Measurements from ENCODE around the gene LTBR. TPM values are rescaled to one million over a fixed set of nuclear protein-coding genes. Genes with fewer than 3 reads are reported as not detected.

LTBR gene
- 10 to 100 TPM; 40.2 to 98.6 (median 43.7) TPM for total RNA-seq

DNA sequence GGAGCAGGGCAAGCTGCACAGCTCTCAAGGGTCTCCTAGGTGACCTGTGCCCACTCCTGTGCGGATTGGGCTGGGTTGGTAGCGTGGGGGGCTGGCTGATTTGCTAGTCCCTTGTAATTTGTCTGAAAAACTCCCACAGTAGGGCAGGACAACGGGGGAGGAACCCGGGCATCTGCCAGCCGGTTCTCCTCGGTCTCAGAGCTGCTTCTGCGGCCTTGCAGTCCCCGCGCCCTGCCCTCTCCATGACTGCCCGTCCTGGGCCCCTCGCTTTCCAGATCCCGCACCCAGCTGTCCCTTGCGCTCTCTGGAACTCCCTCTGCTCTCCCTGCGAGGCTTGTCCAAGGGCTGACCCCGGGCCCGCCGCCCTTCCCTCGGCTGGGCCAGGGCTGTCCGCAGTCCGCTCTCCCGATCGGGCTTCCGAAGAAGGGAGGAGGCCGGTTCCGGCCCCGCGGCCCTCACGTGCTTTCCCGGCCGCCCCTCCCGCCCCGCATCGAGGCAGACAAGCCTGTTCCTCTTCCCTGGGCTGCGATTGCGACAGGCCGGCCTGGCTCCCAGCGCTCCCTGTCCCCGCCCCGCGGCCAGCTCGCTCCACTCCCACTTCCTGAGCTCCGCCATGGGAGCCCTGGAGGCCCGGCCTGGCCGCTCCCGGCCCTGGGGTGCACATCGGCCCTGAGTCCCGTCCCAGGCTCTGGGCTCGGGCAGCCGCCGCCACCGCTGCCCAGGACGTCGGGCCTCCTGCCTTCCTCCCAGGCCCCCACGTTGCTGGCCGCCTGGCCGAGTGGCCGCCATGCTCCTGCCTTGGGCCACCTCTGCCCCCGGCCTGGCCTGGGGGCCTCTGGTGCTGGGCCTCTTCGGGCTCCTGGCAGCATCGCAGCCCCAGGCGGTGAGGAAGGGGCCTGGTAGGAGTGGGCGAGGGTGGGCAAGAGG, at the start of gene LTBR:
Gene LTBR, plus strand, starts transcription at position 591 of the 927 bp plus-strand sequence. Its CDS starts 197 bp downstream, at position 788.
- Histone ChIP-seq H3K4me1 (peaks cover 21 to 28% of the 10 kb centered on the region in 2 donors), H3K27me3 (no peaks in the 10 kb centered on the region), H3K9me3 (no peaks in the 10 kb centered on the region), H3K36me3 (peaks cover 0 to 28% of the 10 kb centered on the region in 2 donors), H3K4me3 (peak within 1 kb of the TSS; percentile 70 to 98 (median 85)), H3K27ac (peak within 1 kb of the TSS; percentile 88 to 99 (median 95))
- ATAC-seq = peak; percentile 91
- DNase-seq = peak; percentile 97
- intact Hi-C loops (cut with DNase I; ENCODE audit: low total_unique reads) (loop anchor here (1.0 kb wide), 3 partner anchors 26 to 61 kb away; no protein-coding TSS in a partner anchor), in situ Hi-C loops (cut with MboI; ENCODE audit: low sequenced_read_pairs in 4 of 4) (loop anchor here in 2 of 4 donors (10.0 kb wide), 2 partner anchors 49 to 59 kb away; no protein-coding TSS in a partner anchor)
- TF ChIP-seq POLR2A (IDR thresholded peaks at IDR 0.05) = peak; percentile 75 to 79
- TF ChIP-seq, protein P1, sequence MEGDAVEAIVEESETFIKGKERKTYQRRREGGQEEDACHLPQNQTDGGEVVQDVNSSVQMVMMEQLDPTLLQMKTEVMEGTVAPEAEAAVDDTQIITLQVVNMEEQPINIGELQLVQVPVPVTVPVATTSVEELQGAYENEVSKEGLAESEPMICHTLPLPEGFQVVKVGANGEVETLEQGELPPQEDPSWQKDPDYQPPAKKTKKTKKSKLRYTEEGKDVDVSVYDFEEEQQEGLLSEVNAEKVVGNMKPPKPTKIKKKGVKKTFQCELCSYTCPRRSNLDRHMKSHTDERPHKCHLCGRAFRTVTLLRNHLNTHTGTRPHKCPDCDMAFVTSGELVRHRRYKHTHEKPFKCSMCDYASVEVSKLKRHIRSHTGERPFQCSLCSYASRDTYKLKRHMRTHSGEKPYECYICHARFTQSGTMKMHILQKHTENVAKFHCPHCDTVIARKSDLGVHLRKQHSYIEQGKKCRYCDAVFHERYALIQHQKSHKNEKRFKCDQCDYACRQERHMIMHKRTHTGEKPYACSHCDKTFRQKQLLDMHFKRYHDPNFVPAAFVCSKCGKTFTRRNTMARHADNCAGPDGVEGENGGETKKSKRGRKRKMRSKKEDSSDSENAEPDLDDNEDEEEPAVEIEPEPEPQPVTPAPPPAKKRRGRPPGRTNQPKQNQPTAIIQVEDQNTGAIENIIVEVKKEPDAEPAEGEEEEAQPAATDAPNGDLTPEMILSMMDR (IDR thresholded peaks at IDR 0.05 in 4 of 5, conservative IDR thresholded peaks at IDR 0.05 in 1 of 5) = peak; percentile 3 to 43 (median 23)

DNA sequence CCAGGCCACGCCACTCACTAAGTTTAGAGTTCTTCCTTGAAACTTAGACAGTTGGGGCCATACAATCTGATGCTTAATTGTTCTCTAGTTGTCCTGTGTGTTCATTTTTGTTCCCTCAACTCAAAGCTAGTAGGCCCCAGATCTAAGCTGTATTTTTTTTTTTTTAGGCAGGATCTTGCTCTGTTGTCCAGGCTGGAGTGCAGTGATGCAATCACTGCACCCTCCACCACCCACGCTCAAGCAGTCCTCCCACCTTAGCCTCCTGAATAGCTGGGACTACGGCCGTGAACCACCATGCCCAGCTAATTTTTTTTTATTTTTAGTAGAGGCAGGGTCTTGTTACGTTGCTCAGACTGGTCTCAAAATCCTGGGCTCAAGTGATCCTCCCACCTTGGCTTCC, 49.6 kb upstream of the LTBR start:
- no peak overlapping the region for H3K4me3 ChIP-seq
- ATAC-seq = no peak
- H3K4me1 ChIP-seq = peaks cover 49 to 51% of the 10 kb centered on the region in 2 donors
- H3K36me3 ChIP-seq = peaks cover 0 to 52% of the 10 kb centered on the region in 2 donors
- no peaks in the 10 kb centered on the region for H3K9me3 ChIP-seq
- DNase-seq = no peak
- TF ChIP-seq POLR2A (IDR thresholded peaks at IDR 0.05) = no peak
- TF ChIP-seq, protein P1 (IDR thresholded peaks at IDR 0.05 in 4 of 5, conservative IDR thresholded peaks at IDR 0.05 in 1 of 5) = no peak
- in situ Hi-C loops (cut with MboI; ENCODE audit: low sequenced_read_pairs in 4 of 4) (loop anchor here in 2 of 4 donors (5.0 to 25.0 kb wide), 4 partner anchors 43 to 130 kb away; partner anchors contain the start of genes LTBR (in 1 of the 2), SCNN1A (in 1 of the 2), TAPBPL (in 1 of the 2) and VAMP1 (in 1 of the 2)), intact Hi-C loops (cut with DNase I; ENCODE audit: low total_unique reads) (no loop called here)
- H3K27ac ChIP-seq = peak overlapping the region; percentile 92 to 99 (median 96)
- no peaks in the 10 kb centered on the region for H3K27me3 ChIP-seq

DNA sequence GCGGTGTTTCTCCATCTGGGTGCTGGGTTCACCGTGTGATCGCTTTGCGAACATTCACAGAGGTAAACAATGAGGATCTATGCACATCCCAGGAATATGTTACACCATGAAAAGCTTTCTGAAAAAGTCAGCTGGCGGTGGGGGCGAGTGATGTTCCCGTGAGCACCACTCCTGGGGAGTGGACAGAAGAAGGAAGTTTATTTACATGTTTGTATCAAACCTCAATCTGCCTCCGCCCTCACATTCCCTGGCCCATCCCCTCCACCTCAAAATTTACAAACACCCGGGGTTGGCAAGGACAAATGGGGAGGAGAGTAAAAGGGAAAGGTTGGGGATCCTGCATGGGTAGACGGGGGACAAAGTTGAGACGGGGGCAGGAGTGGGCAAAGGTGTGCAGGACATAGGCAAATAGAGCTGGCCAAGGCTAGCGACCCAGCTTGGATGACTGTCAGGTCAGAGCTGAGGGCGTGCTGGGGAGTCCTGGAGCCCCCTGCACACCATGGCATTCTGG, 49.0 kb upstream of the LTBR start:
- peaks cover 55 to 57% of the 10 kb centered on the region in 2 donors for H3K4me1 ChIP-seq
- H3K36me3 ChIP-seq = peaks cover 0 to 46% of the 10 kb centered on the region in 2 donors
- intact Hi-C loops (cut with DNase I; ENCODE audit: low total_unique reads) = loop anchor here (5.0 kb wide), 4 partner anchors 157 to 352 kb away; partner anchors contain the start of genes CHD4, MRPL51, NCAPD2 and ZNF384
- no peak for TF ChIP-seq POLR2A (IDR thresholded peaks at IDR 0.05)
- TF ChIP-seq, protein P1 (IDR thresholded peaks at IDR 0.05 in 4 of 5, conservative IDR thresholded peaks at IDR 0.05 in 1 of 5) = no peak
- no peaks in the 10 kb centered on the region for H3K9me3 ChIP-seq
- H3K27me3 ChIP-seq = no peaks in the 10 kb centered on the region
- no peak for ATAC-seq
- in situ Hi-C loops (cut with MboI; ENCODE audit: low sequenced_read_pairs in 4 of 4) = loop anchor here in 3 of 4 donors (5.0 to 25.0 kb wide), 6 partner anchors 42 to 207 kb away; partner anchors contain the start of genes SCNN1A (in 2 of the 3), LTBR (in 1 of the 3), TAPBPL (in 1 of the 3) and VAMP1 (in 1 of the 3)
- H3K4me3 ChIP-seq = peak overlapping the region; percentile 58 to 99 (median 78)
- H3K27ac ChIP-seq = peak overlapping the region; percentile 92 to 99 (median 96)
- no peak for DNase-seq

DNA sequence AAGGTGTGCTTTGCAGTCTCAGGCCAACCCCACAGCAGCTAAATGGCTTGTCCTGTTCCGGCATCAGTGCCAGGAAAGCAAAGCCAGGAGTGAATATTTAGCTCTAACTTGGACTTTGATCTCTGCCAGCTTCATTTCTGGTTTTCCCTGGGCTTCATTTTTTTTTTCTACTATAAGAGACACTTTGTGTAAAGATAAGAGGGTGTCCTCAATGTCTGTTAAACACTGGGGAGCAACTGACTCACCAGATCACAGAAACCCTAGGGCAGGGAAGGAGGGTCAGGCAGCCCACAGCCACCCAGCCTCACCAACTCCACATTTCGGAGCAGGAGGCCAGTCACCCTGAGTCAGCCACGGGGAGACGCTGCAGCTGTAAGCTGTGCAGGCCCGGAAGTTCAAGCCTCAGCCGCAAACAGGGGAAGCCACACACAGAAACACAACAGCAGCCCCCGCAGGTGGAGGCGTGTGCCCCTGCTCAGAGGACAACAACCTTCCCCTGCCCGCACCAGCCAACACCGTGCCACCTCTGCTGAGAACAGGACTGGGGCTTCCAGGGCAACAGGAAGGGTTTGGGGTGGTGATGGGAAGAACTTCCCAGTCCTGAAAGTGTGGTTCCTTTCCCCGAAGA, 48.4 kb upstream of the LTBR start:
- Histone ChIP-seq H3K27ac (peak overlapping the region; percentile 92 to 99 (median 96)), H3K4me3 (peak overlapping the region; percentile 58 to 99 (median 78)), H3K9me3 (no peaks in the 10 kb centered on the region), H3K4me1 (peaks cover 56 to 59% of the 10 kb centered on the region in 2 donors), H3K36me3 (peaks cover 0 to 40% of the 10 kb centered on the region in 2 donors), H3K27me3 (no peaks in the 10 kb centered on the region)
- TF ChIP-seq, protein P1 (IDR thresholded peaks at IDR 0.05 in 4 of 5, conservative IDR thresholded peaks at IDR 0.05 in 1 of 5) = peak in 4 of 5 experiments; percentile 40 to 66 (median 59)
- no peak for TF ChIP-seq POLR2A (IDR thresholded peaks at IDR 0.05)
- ATAC-seq = peak; percentile 48 to 50
- DNase-seq = peak; percentile 69 to 83
- in situ Hi-C loops (cut with MboI; ENCODE audit: low sequenced_read_pairs in 4 of 4) (loop anchor here in 3 of 4 donors (5.0 to 25.0 kb wide), 6 partner anchors 42 to 207 kb away; partner anchors contain the start of genes LTBR (in 1 of the 3), SCNN1A (in 1 of the 3), TAPBPL (in 1 of the 3) and VAMP1 (in 1 of the 3)), intact Hi-C loops (cut with DNase I; ENCODE audit: low total_unique reads) (loop anchor here (1.0 to 5.0 kb wide), 6 partner anchors 49 to 352 kb away; partner anchors contain the start of genes CHD4, LTBR, MRPL51 and NCAPD2)

Data from gastrocnemius medialis (tissue), 4 donors.